Measurements from ENCODE around the gene VGF. TPM values are rescaled to one million over a fixed set of nuclear protein-coding genes. Genes with fewer than 3 reads are reported as not detected.

The VGF gene
- total and polyA plus RNA-seq, 2 donors (not counting 3 experiments of a cell fraction or from before 2014, with no cell fraction given), result 0.03 TPM; not detected in 1

DNA sequence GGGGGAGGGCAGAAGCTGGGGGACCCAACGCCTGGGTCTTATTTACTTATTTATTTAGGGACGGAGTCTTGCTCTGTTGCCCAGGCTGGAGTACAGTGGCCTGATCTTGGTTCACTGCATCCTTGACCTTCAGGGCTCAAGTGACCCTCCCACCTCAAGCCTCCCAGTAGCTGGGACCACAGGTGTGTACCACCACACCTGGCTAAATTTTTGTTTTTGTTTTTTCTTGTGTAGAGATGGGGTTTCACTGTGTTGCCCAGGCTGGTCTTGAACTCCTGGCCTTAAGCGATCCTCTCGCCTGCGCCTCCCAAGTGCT is 37.2 kb upstream of the VGF start:
- no peaks in the 10 kb centered on the region for H3K9me3 ChIP-seq (replicated peaks; ENCODE audit: control insufficient read depth, insufficient read depth, low read length)
- no peak overlapping the region for H3K4me3 ChIP-seq (replicated peaks in 1 of 3; ENCODE audit: insufficient read depth in 1 of 3, low read depth in 1 of 3, low read length in 3 of 3)
- no peak overlapping the region for H3K27ac ChIP-seq (ENCODE audit: insufficient read depth, low read depth, low read length)
- no peaks in the 10 kb centered on the region for H3K9me1 ChIP-seq (replicated peaks; ENCODE audit: control insufficient read depth, extremely low read depth, insufficient read depth, low read length)
- H3K4me2 ChIP-seq (ENCODE audit: insufficient read depth, low read length), result no peak overlapping the region
- H3K79me2 ChIP-seq (ENCODE audit: control insufficient read depth, insufficient read depth, low read length), result no peaks in the 10 kb centered on the region
- ChIA-PET CTCF (interaction anchor here (1.5 to 5.2 kb wide), 3 partner anchors 10 to 58 kb away, joined by 4 to 38 read pairs (median 5); partner anchors contain the start of gene FIS1), POLR2A (no interaction called here)
- BruUV-seq (replicated peaks), result no TSS peak
- H3K9ac ChIP-seq (replicated peaks; ENCODE audit: extremely low read depth, insufficient read depth, low read length), result no peak overlapping the region
- H2AFZ ChIP-seq (ENCODE audit: low read depth, low read length), result no peak overlapping the region
- FAIRE-seq (no peak), DNase-seq (ENCODE audit: low read depth, low spot score) (no peak)
- dilution Hi-C loops (cut with MboI; ENCODE audit: extremely low pct_ligation_motif_present, low sequenced_read_pairs), result no loop called here
- H3K27me3 ChIP-seq (ENCODE audit: control insufficient read depth in 2 of 2, insufficient read depth in 2 of 2, low read length in 2 of 2), result peaks cover 28 to 29% of the 10 kb centered on the region in 2 experiments
- H3K36me3 ChIP-seq (ENCODE audit: control insufficient read depth in 2 of 2, extremely low read depth in 1 of 2, insufficient read depth in 2 of 2, low read length in 2 of 2), result peaks cover 0 to 7% of the 10 kb centered on the region in 2 experiments
- H3K4me1 ChIP-seq (ENCODE audit: control insufficient read depth, extremely low read depth, insufficient read depth, low read length), result peaks cover 5% of the 10 kb centered on the region
- H4K20me1 ChIP-seq (replicated peaks; ENCODE audit: control insufficient read depth, extremely low read depth, insufficient read depth, low read length), result no peaks in the 10 kb centered on the region
- intact Hi-C loops (cut with micrococcal nuclease), result no loop called here
- no peak for TF ChIP-seq MYC (IDR thresholded peaks at IDR 0.05; ENCODE audit: low read depth, low read length)
- TF ChIP-seq, protein P1, sequence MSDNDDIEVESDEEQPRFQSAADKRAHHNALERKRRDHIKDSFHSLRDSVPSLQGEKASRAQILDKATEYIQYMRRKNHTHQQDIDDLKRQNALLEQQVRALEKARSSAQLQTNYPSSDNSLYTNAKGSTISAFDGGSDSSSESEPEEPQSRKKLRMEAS (IDR thresholded peaks at IDR 0.05; ENCODE audit: insufficient read depth, insufficient read length), result no peak
- TF ChIP-seq FOS (IDR thresholded peaks at IDR 0.05; ENCODE audit: borderline replicate concordance, insufficient read depth, low read length), result no peak
- no peak for TF ChIP-seq JUN (IDR thresholded peaks at IDR 0.05; ENCODE audit: borderline replicate concordance, insufficient read depth, insufficient read length, low read depth)
- no peak for TF ChIP-seq POLR2A (IDR thresholded peaks at IDR 0.05; ENCODE audit: low read depth, low read length)
- TF ChIP-seq POLR2AphosphoS5 (IDR thresholded peaks at IDR 0.05; ENCODE audit: insufficient read depth, low read depth, low read length), result no peak
- no peak for TF ChIP-seq GATA2 (IDR thresholded peaks at IDR 0.05; ENCODE audit: insufficient read depth, insufficient read length, low read depth, low read length)
- no peak for TF ChIP-seq EZH2 (IDR thresholded peaks at IDR 0.05; ENCODE audit: borderline replicate concordance, low read depth, low read length, severe bottlenecking)
- TF ChIP-seq, protein P2, sequence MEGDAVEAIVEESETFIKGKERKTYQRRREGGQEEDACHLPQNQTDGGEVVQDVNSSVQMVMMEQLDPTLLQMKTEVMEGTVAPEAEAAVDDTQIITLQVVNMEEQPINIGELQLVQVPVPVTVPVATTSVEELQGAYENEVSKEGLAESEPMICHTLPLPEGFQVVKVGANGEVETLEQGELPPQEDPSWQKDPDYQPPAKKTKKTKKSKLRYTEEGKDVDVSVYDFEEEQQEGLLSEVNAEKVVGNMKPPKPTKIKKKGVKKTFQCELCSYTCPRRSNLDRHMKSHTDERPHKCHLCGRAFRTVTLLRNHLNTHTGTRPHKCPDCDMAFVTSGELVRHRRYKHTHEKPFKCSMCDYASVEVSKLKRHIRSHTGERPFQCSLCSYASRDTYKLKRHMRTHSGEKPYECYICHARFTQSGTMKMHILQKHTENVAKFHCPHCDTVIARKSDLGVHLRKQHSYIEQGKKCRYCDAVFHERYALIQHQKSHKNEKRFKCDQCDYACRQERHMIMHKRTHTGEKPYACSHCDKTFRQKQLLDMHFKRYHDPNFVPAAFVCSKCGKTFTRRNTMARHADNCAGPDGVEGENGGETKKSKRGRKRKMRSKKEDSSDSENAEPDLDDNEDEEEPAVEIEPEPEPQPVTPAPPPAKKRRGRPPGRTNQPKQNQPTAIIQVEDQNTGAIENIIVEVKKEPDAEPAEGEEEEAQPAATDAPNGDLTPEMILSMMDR (IDR thresholded peaks at IDR 0.05; ENCODE audit: extremely low read depth in 1 of 2, insufficient read depth in 1 of 2, low read depth in 1 of 2, low read length in 2 of 2), result no peak

All from endothelial cell of umbilical vein (primary cell).